ENCODE data around the gene DRG2. TPM values are rescaled to one million over a fixed set of nuclear protein-coding genes. Genes with fewer than 3 reads are reported as not detected.

The DRG2 gene
- total RNA-seq, 1 experiment from 2014 or later, result 44.2 TPM

DNA sequence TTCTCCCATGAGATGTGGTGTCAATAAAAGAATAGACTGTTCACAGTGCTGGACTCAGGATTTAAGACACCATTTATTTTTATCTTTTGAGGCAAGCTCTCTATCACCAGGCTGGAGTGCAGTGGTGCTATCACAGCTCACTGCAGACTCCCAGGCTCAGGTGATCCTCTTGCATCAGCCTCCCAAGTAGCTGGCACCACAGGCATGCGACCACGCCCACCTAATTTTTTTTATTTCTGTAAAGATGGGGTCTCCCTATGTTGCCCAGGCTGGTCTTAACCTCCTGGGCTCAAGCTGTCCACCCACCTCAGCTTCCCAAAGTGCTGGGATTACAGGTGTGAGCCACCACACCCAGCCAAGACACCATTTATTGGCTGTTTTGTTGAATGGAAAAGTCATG lies 18.6 kb upstream of the DRG2 start:
- in situ Hi-C loops (cut with HindIII; ENCODE audit: low pct_unique_long_range_greater_than_20kb, low sequenced_read_pairs), result no loop called here
- no peak for DNase-seq (ENCODE audit: low read depth, low spot score)

DNA sequence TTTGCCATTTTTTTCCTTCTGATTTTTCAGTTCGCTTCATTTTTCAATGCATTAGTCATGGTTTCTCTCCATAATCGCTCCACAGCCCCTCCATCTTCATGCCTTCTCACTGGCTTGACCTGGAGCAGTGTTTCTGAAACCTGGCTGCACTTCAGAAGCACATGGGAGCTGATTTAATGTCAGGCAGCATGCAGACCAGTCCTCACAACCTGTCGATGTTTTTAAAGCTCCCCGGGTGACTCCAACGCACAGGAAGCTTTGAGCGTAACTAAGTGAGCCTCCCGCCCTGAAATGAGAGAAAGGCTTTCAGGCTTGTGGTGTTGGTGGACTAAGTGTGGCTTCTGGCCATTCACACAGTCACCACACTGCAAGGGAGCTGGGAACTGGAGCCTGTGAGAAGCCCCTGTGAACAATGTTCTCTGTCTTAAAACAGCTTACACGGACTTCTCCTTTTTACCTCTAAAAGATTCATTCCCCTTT lies 16.8 kb upstream of the DRG2 start:
- in situ Hi-C loops (cut with HindIII; ENCODE audit: low pct_unique_long_range_greater_than_20kb, low sequenced_read_pairs), result no loop called here
- peak; percentile 64 for DNase-seq (ENCODE audit: low read depth, low spot score)

DNA sequence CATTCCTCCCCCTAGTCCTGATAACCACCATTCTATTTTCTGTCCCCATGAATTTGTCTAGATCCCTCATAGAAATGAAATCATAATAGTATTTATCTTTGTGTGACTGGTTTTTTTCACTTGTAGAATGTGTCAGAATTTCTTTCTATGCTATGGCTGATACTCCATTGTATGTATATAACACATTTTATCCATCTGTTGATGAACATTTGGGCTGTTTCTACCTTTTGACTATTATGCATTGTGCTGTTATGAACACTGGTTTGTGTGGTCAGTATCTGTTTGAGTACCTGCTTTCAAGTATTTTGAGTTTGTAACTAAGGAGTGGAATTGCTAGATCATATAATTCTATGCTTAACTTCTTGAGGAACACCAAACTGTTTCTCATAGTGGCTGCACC lies 16.0 kb upstream of the DRG2 start:
- no peak for DNase-seq (ENCODE audit: low read depth, low spot score)
- in situ Hi-C loops (cut with HindIII; ENCODE audit: low pct_unique_long_range_greater_than_20kb, low sequenced_read_pairs), result no loop called here

DNA sequence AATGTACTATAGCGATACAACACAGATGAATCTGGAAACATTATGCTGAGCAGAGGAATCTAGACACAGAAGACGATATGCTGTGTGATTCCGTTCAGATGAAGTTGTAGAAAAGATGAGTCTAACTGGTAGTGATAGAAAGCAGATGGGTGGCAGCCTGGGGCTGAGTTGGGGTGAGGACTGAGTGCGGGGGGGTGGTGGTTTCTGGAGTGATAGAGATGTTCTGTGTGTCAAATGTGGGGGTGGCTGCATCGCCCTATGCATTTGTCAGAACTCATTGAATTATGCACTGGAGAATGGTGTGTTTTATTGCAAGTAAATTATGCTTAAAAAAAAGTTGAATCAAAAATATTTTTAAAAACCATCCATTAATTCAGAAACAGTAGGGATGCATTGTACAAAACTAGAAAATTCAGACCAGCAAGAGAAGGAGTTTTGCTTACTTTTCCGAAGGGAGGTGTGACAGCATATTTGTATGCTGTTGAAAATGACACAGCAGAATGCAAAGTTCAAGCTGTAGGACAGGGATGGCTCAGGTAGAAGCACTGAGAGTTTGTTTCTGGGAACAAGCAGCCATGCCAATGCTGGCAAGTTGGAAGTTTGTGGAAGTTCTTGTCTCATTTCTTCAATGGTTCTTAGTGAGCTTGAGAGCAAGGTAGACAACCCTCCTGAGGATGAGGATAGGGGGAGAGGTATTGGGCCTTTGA lies 13.0 kb upstream of the DRG2 start:
- in situ Hi-C loops (cut with HindIII; ENCODE audit: low pct_unique_long_range_greater_than_20kb, low sequenced_read_pairs), result no loop called here

DNA sequence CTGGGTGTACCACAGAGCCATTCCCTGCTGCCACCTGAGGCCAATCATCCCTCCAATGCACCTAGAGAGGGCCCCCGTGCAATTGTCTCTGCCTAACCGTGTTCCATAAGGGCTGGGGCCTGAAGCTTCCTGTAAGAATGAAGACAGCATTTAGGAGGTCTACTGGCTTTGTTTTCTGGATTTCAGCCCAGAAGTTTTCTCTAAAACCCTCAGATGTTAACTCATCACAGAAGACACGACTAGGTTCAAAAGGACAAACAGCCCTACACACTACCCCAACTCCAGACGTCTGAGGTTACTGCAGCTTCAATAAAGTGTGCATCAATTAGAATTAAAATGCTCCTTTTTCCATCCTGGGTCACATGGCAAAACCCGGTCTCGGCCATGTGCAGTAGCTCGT lies 10.8 kb upstream of the DRG2 start:
- in situ Hi-C loops (cut with HindIII; ENCODE audit: low pct_unique_long_range_greater_than_20kb, low sequenced_read_pairs), result no loop called here
- DNase-seq (ENCODE audit: low read depth, low spot score), result no peak

More for the DNA sequence above, 13.0 kb upstream of the DRG2 start:
- no peak for DNase-seq (ENCODE audit: low read depth, low spot score)

- in situ Hi-C loops (cut with HindIII; ENCODE audit: low pct_unique_long_range_greater_than_20kb, low sequenced_read_pairs), result no loop called here
- DNase-seq (ENCODE audit: low read depth, low spot score), result no peak
Observed at GRCh38 chr17:18079543-18079942, 8.2 kb upstream of the DRG2 start.

GRCh38 chr17:18084256-18084655 lies 3.5 kb upstream of the DRG2 start:
- DNase-seq (ENCODE audit: low read depth, low spot score), result no peak
- in situ Hi-C loops (cut with HindIII; ENCODE audit: low pct_unique_long_range_greater_than_20kb, low sequenced_read_pairs), result no loop called here

GRCh38 chr17:18089613-18090012 lies 1.9 kb downstream of the DRG2 start:
- no peak for DNase-seq (ENCODE audit: low read depth, low spot score)
- in situ Hi-C loops (cut with HindIII; ENCODE audit: low pct_unique_long_range_greater_than_20kb, low sequenced_read_pairs), result no loop called here

- in situ Hi-C loops (cut with HindIII; ENCODE audit: low pct_unique_long_range_greater_than_20kb, low sequenced_read_pairs), result no loop called here
- DNase-seq (ENCODE audit: low read depth, low spot score), result peak; percentile 88
Observed at GRCh38 chr17:18093616-18094408, 6.1 kb downstream of the DRG2 start.

DNA sequence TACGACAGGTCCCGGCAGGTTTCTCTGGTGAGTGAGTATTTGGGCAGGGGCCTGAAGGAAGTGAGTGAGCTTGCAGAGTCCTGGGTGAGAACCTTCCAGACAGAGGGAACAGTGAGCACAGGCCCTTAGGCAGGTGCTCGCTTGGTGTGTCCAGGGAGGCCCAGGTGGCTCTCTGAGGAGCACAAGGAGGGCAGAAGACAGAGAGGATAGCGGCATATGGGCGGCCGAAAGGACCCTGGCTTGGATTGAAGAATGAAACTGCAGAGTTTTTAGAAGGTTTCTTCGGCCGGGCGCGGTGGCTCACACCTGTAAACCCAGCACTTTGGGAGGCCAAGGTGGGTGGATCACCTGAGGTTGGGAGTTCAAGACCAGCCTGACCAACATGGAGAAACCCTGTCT lies 6.7 kb downstream of the DRG2 start:
- in situ Hi-C loops (cut with HindIII; ENCODE audit: low pct_unique_long_range_greater_than_20kb, low sequenced_read_pairs), result no loop called here
- DNase-seq (ENCODE audit: low read depth, low spot score), result no peak

GRCh38 chr17:18099516-18099915 lies 11.8 kb downstream of the DRG2 start:
- in situ Hi-C loops (cut with HindIII; ENCODE audit: low pct_unique_long_range_greater_than_20kb, low sequenced_read_pairs), result no loop called here
- DNase-seq (ENCODE audit: low read depth, low spot score), result no peak

GRCh38 chr17:18100616-18101015 lies 12.9 kb downstream of the DRG2 start:
- in situ Hi-C loops (cut with HindIII; ENCODE audit: low pct_unique_long_range_greater_than_20kb, low sequenced_read_pairs), result no loop called here

DNA sequence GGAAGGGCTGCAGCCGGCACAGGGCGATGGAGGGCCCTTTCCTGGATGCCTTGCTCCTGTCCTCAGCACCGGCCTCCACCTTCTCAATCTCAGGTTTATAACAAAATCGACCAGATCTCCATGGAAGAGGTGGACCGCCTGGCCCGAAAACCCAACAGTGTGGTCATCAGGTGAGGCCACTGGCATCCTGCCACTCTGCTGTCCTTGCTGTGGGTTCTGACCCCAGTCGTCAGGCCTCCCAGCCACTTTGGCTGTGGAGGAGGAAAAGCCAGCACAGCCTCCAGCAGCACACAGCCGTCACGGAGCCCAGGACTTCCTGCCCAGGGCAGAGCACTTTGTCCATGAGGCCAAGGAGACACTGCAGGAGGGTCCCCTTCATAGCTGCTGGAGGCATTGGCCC lies 14.1 kb downstream of the DRG2 start:
- DNase-seq (ENCODE audit: low read depth, low spot score), result no peak
- in situ Hi-C loops (cut with HindIII; ENCODE audit: low pct_unique_long_range_greater_than_20kb, low sequenced_read_pairs), result no loop called here

More at GRCh38 chr17:18100616-18101015, 12.9 kb downstream of the DRG2 start:
- DNase-seq (ENCODE audit: low read depth, low spot score), result no peak

DNA sequence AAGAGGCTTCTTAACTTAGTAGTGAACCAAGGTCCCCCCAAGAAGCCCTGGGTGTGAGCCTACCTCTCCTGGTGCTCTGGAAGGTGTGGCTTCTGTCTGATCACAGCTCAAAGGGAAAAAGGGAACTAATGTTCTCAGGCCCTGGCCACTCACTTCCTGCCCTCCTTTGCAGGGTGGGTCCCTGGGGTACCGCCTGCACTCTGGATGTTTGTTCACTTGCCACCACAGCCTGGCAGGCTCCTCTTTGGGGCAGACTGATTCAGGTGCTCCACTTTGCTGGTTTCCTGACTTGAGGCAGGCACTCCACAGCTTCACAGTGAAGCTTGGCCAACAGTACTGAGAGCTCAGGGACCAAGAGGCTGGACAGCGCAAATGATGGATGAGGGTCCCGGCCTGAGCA lies 14.9 kb downstream of the DRG2 start:
- DNase-seq (ENCODE audit: low read depth, low spot score), result no peak
- in situ Hi-C loops (cut with HindIII; ENCODE audit: low pct_unique_long_range_greater_than_20kb, low sequenced_read_pairs), result no loop called here

DNA sequence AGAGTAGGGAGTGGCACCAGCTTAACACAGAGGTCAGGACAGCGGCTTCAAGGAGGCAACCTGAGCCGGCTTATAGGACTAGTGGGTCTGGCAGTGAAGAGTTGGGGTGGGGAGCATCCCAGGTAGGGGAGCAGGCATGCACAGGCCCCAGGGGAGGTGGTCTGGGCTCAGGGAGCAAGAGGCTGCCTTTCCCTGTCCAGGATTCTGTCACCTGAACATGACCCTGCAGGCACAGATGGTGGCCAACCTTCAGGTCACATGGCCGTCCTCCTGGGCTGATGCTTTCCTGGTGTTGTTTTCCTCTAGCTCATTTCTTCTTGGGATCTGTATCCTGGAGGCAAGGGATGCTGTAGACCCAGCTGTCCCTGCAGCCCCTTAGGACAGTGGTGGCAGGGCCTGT lies 17.3 kb downstream of the DRG2 start:
- in situ Hi-C loops (cut with HindIII; ENCODE audit: low pct_unique_long_range_greater_than_20kb, low sequenced_read_pairs), result no loop called here

DNA sequence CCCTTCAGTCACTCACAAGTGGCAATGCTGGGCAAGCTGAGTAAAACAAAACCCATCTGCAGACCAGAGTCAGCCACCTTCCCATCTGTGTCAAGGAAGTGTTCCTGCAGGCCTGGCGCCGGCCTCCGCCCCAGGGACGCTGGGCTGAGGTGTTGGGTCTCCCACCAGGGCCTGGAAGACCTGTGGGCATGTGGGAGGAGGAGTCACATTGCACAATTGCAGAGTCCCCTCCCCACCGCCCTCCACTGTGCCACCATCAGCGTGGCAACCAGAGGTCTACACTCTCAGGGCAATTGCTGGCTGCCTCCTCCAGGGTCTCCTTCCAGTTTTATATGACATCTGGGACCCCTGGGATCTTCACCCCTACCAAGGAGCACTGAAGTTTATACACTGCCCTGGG lies 17.8 kb downstream of the DRG2 start:
- in situ Hi-C loops (cut with HindIII; ENCODE audit: low pct_unique_long_range_greater_than_20kb, low sequenced_read_pairs), result no loop called here
- no peak for DNase-seq (ENCODE audit: low read depth, low spot score)

More for the DNA sequence above, 17.3 kb downstream of the DRG2 start:
- DNase-seq (ENCODE audit: low read depth, low spot score), result no peak

GRCh38 chr17:18106211-18106610 lies 18.5 kb downstream of the DRG2 start:
- in situ Hi-C loops (cut with HindIII; ENCODE audit: low pct_unique_long_range_greater_than_20kb, low sequenced_read_pairs), result no loop called here
- DNase-seq (ENCODE audit: low read depth, low spot score), result no peak

GRCh38 chr17:18107061-18107790 lies 19.5 kb downstream of the DRG2 start:
- in situ Hi-C loops (cut with HindIII; ENCODE audit: low pct_unique_long_range_greater_than_20kb, low sequenced_read_pairs), result no loop called here

More at GRCh38 chr17:18107061-18107790, 19.5 kb downstream of the DRG2 start:
- DNase-seq (ENCODE audit: low read depth, low spot score), result no peak
